ENCODE measurements around the gene KLHL35. TPM values are rescaled to one million over a fixed set of nuclear protein-coding genes. Genes with fewer than 3 reads are reported as not detected.
A peak's percentile ranks its signal among the peaks of the same experiment; 100 is the strongest.

KLHL35 gene
- total and polyA plus RNA-seq, 8 donors: 0.89 to 2.9 (median 1.7) TPM; not detected in 2

DNA sequence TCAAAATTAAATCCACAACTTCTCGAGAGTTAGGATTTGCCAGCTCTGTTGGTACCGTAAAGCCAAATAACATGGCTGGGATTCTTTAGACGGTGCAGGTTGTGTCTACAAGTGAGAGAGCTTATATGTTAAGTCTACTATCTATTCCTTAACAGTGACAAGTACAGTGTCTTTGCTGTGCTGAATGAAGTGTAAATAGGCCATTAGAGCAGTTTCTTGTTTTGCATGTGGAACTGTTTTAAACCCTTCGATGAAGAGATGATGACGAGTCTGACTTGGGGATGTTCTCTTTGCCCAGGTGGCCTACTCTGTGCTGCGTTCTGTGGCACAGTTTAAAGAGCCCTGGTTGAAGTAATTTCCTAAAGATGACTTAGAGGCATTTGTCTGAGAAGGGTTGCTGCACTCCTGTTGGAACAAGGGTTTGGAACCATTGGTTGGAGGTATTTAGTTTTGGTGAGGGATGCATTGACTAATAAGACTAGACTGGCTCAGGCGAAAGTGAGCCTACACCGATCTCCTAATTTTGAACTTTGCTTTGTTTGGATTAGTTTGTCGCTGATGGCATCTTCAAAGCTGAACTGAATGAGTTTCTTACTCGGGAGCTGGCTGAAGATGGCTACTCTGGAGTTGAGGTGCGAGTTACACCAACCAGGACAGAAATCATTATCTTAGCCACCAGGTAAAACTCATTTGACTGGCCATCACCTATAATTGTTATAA, 32.7 kb downstream of the KLHL35 start:
- H3K27me3 ChIP-seq: no peaks in the 10 kb centered on the region
- peaks cover 46 to 47% (median 47%) of the 10 kb centered on the region in 4 donors for H3K36me3 ChIP-seq
- 4 to 9% (median 4%) methylated on average over 11 of the region's 11 CpGs for WGBS, 5 donors
- H3K4me3 ChIP-seq: peak overlapping the region; percentile 61 to 93 (median 72)
- no peak for TF ChIP-seq POLR2AphosphoS5 (IDR thresholded peaks at IDR 0.05)
- no peak for TF ChIP-seq POLR2A (IDR thresholded peaks at IDR 0.05)
- TF ChIP-seq, protein P1, sequence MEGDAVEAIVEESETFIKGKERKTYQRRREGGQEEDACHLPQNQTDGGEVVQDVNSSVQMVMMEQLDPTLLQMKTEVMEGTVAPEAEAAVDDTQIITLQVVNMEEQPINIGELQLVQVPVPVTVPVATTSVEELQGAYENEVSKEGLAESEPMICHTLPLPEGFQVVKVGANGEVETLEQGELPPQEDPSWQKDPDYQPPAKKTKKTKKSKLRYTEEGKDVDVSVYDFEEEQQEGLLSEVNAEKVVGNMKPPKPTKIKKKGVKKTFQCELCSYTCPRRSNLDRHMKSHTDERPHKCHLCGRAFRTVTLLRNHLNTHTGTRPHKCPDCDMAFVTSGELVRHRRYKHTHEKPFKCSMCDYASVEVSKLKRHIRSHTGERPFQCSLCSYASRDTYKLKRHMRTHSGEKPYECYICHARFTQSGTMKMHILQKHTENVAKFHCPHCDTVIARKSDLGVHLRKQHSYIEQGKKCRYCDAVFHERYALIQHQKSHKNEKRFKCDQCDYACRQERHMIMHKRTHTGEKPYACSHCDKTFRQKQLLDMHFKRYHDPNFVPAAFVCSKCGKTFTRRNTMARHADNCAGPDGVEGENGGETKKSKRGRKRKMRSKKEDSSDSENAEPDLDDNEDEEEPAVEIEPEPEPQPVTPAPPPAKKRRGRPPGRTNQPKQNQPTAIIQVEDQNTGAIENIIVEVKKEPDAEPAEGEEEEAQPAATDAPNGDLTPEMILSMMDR (IDR thresholded peaks at IDR 0.05): no peak
- no peaks in the 10 kb centered on the region for H3K9me3 ChIP-seq
- intact Hi-C loops (cut with DNase I; ENCODE audit: low total_unique reads): no loop called here
- no peak for DNase-seq
- peak overlapping the region; percentile 30 to 98 (median 95) for H3K27ac ChIP-seq
- H3K4me1 ChIP-seq: peaks cover 27 to 45% (median 37%) of the 10 kb centered on the region in 4 donors

DNA sequence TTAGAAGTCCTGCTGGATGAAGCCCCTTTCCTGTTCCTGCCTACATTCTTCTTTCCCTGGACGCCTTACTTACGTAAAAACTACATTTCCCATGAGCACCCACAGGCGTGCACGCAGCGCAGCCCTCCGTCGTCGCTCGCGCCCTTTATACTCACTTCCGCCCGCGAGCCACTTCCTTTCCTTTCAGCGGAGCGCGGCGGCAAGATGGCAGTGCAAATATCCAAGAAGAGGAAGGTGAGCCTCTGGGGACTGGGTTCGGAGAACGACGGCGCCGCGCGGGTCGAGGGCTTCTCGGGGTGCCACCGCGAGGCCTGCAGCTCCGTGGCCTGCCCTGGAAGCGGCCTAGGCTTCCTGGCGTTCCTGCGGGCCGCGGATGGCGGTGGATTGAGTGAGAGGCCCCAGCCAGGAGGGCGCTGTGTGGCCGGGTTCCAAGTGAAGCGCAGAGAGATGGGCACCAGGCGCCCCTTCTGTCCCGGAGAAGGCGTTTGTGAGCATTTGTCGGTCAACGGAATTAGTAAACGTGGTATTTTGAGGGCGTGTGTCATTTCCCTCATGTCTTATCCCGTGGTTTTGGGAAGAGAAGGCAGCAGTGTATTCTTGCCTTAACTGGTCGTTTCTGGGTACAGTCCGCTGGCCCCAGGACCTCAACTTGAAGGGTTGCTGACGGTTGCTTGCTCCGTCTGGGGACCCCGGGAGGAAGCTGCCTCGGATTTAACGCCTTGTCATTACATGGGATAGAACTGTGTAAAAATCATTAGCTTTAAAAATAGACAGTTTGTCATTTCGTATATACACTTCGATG, 33.5 kb downstream of the KLHL35 start, which contains the start of gene RPS3:
TSS of gene RPS3 (plus strand) at position 175 of the 802 bp plus-strand sequence. CDS start at position 205, 30 bp downstream.
- WGBS, 5 donors: 0 to 1% (median 1%) methylated on average over 31 to 55 of the region's 55 CpGs
- H3K36me3 ChIP-seq: peaks cover 38 to 39% (median 39%) of the 10 kb centered on the region in 4 donors
- H3K27ac ChIP-seq: peak within 1 kb of the TSS; percentile 87 to 98 (median 95)
- peaks cover 27 to 45% (median 33%) of the 10 kb centered on the region in 4 donors for H3K4me1 ChIP-seq
- TF ChIP-seq EP300 (IDR thresholded peaks at IDR 0.05) (no peak), POLR2A (IDR thresholded peaks at IDR 0.05) (peak in 2 of 4 donors; percentile 42 to 59), POLR2AphosphoS5 (IDR thresholded peaks at IDR 0.05) (peak; percentile 98 to 99 (median 98))
- TF ChIP-seq, protein P1 (IDR thresholded peaks at IDR 0.05): peak in 1 of 7 experiments; percentile 25
- peak; percentile 94 to 98 for DNase-seq
- H3K27me3 ChIP-seq: no peaks in the 10 kb centered on the region
- no peaks in the 10 kb centered on the region for H3K9me3 ChIP-seq
- intact Hi-C loops (cut with DNase I; ENCODE audit: low total_unique reads): no loop called here
- peak within 1 kb of the TSS; percentile 61 to 93 (median 72) for H3K4me3 ChIP-seq

DNA sequence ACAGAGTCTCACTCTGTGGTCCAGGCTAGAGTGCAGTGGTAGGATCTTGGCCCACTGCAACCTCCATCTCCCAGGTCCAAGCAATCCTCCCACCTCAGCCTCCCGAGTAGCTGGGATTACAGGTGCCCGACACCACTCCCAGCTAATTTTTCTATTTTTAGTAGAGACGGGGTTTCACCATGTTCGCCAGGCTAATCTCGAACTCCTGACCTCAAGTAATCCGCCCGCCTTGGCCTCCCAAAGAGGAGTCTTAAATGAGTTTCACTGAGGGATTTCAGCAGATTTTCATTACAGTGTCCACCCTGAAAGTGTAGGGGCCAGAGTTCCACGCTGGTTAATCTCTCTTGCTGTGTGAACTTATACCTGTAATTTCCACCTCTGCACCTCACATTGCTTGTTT, 34.1 kb downstream of the KLHL35 start:
- H3K27me3 ChIP-seq: no peaks in the 10 kb centered on the region
- WGBS, 5 donors: 62 to 76% (median 71%) methylated on average over 8 of the region's 8 CpGs
- TF ChIP-seq POLR2AphosphoS5 (IDR thresholded peaks at IDR 0.05): no peak
- TF ChIP-seq, protein P1 (IDR thresholded peaks at IDR 0.05): no peak
- TF ChIP-seq EP300 (IDR thresholded peaks at IDR 0.05): no peak
- no peak for TF ChIP-seq POLR2A (IDR thresholded peaks at IDR 0.05)
- H3K36me3 ChIP-seq: peaks cover 32 to 33% (median 33%) of the 10 kb centered on the region in 4 donors
- intact Hi-C loops (cut with DNase I; ENCODE audit: low total_unique reads): no loop called here
- peak overlapping the region in 2 of 4 donors; percentile 61 to 70 for H3K4me3 ChIP-seq
- H3K9me3 ChIP-seq: no peaks in the 10 kb centered on the region
- H3K27ac ChIP-seq: peak overlapping the region in 2 of 5 donors; percentile 97 to 98
- no peak for DNase-seq
- H3K4me1 ChIP-seq: peaks cover 27 to 44% (median 33%) of the 10 kb centered on the region in 4 donors

DNA sequence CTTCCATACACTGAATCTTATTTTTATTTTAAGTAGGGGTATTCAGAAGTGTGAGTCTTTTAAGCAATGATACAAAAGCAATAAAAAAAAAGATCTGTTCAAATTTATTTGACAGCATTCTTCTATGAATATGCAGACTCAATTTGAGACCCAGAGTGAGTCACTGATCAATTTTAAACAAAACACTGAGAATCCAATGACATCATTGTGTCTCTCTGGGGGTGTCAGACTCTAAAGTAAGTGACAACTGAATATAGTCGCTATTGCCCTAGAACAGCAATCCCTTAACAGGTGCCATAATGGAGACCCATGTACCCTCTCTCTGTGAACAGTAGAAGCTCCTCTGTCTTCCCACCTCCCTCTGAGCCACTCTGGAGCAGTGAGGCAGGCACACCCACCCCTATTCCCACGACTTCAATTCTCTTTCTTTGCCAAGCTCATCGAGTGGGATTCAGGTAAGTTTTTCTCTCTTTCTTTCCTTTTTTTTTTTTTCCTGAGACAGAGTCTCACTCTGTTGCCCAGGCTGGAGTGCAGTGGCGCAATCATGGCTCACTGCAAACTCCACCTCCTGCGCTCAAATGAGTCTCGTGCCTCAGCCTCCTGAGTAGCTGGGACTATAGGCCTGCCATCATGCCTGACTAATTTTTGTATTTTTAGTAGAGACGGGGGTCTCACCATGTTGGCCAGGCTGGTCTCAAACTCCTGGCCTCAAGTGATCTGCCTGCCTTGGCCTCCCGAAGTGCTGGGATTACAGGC, 38.7 kb downstream of the KLHL35 start:
- Histone ChIP-seq H3K4me3 (no peak overlapping the region), H3K4me1 (peaks cover 0 to 4% (median under 1%) of the 10 kb centered on the region in 4 donors)
- WGBS, 5 donors: 58 to 89% (median 79%) methylated on average over 8 of the region's 8 CpGs

More for the DNA sequence above, 38.7 kb downstream of the KLHL35 start:
- Histone ChIP-seq H3K36me3 (no peaks in the 10 kb centered on the region), H3K27ac (no peak overlapping the region), H3K9me3 (no peaks in the 10 kb centered on the region), H3K27me3 (no peaks in the 10 kb centered on the region)
- DNase-seq: no peak
- intact Hi-C loops (cut with DNase I; ENCODE audit: low total_unique reads): no loop called here
- TF ChIP-seq, protein P1 (IDR thresholded peaks at IDR 0.05): no peak
- TF ChIP-seq EP300 (IDR thresholded peaks at IDR 0.05) (no peak), POLR2AphosphoS5 (IDR thresholded peaks at IDR 0.05) (no peak), POLR2A (IDR thresholded peaks at IDR 0.05) (no peak)

Data from stomach (tissue), 9 donors.